Measurements from ENCODE around the gene ATL3. TPM values are rescaled to one million over a fixed set of nuclear protein-coding genes. Genes with fewer than 3 reads are reported as not detected.

ATL3 gene
- total RNA-seq, 1 experiment from 2014 or later = 24.0 TPM

DNA sequence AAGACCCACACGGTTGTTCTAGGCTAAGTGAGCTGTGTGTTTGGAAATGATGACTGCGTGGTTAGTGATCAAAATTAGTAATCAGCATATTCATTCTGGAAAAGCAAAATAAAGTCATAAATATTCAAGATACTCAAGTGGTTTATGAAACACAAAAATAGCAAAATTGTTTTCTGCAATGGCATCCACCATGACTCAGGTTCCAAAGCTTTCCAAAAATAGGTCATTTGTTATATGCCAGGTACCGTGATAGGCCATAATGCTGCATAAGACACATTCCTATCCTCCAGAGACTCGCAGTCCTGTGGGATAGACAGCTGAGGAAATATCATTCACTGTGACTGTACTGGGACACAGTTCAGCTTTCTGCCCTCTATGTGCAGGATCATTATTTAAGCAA is 2.4 kb upstream of the ATL3 start:
- H2BK20ac ChIP-seq (ENCODE audit: low read depth, low read length, poor library complexity, severe bottlenecking) = no peak overlapping the region
- H3K14ac ChIP-seq (ENCODE audit: insufficient read depth, low read length) = no peak overlapping the region
- H3K79me2 ChIP-seq (ENCODE audit: insufficient read depth, low read length) = no peaks in the 10 kb centered on the region
- H3K27ac Mint-ChIP-seq = no peak overlapping the region
- H3K4me1 Mint-ChIP-seq = peaks cover 12% of the 10 kb centered on the region in 2 experiments
- H3K9me3 Mint-ChIP-seq = peaks cover 4 to 9% of the 10 kb centered on the region in 2 experiments; a peak in 3 of 5 replicates
- H3K23ac ChIP-seq (ENCODE audit: insufficient read length, low read depth, low read length) = no peak overlapping the region
- no peaks in the 10 kb centered on the region for H3K4me1 ChIP-seq (ENCODE audit: insufficient read depth, low read length)
- H3K4ac ChIP-seq (ENCODE audit: low read depth, low read length) = no peak overlapping the region
- H3K18ac ChIP-seq (ENCODE audit: insufficient read length, low read depth, low read length) = no peak overlapping the region
- H3K36me3 Mint-ChIP-seq (ENCODE audit: insufficient read depth in 1 of 3, low read depth in 3 of 3) = peaks cover 0 to 14% (median 3%) of the 10 kb centered on the region in 3 experiments; a peak in 5 of 7 replicates
- H3K27me3 Mint-ChIP-seq (ENCODE audit: low read depth) = peaks cover 12% of the 10 kb centered on the region
- H2BK15ac ChIP-seq (ENCODE audit: low read depth, low read length) = no peak overlapping the region
- H4K20me1 ChIP-seq (ENCODE audit: control insufficient read depth, insufficient read depth, insufficient read length) = no peaks in the 10 kb centered on the region
- H3K79me1 ChIP-seq (ENCODE audit: insufficient read depth, low read depth, low read length, poor library complexity, severe bottlenecking) = peaks cover 3% of the 10 kb centered on the region
- H3K4me3 Mint-ChIP-seq = no peak overlapping the region
- H2BK120ac ChIP-seq (ENCODE audit: low read depth, low read length, poor library complexity, severe bottlenecking) = no peak overlapping the region
- no peaks in the 10 kb centered on the region for H3K27me3 ChIP-seq (ENCODE audit: insufficient read depth, low read length)
- H3K9ac ChIP-seq (ENCODE audit: extremely low read depth, insufficient read length, low read length) = no peak overlapping the region
- H4K8ac ChIP-seq (replicated peaks; ENCODE audit: insufficient read length, low read depth, low read length) = no peak overlapping the region
- no peaks in the 10 kb centered on the region for H3K9me3 ChIP-seq (ENCODE audit: control insufficient read depth, low read depth, low read length)
- no peak overlapping the region for H4K91ac ChIP-seq (ENCODE audit: insufficient read length, low read depth, low read length)
- H4K5ac ChIP-seq (ENCODE audit: insufficient read length, low read depth, low read length) = no peak overlapping the region
- H3K23me2 ChIP-seq (ENCODE audit: insufficient read length, low read depth, low read length, poor library complexity, severe bottlenecking) = peaks cover 7% of the 10 kb centered on the region
- H2BK12ac ChIP-seq (ENCODE audit: insufficient read length, low read depth, low read length) = no peak overlapping the region
- no peak overlapping the region for H3K56ac ChIP-seq (ENCODE audit: insufficient read length, low read depth, low read length)
- no peak overlapping the region for H3K4me2 ChIP-seq (ENCODE audit: insufficient read depth, insufficient read length, low read length)
- no peak overlapping the region for H3T11ph ChIP-seq (ENCODE audit: low read length)
- H3K27ac ChIP-seq (ENCODE audit: insufficient read length, low read depth, low read length) = no peak overlapping the region
- TF ChIP-seq, protein P1, sequence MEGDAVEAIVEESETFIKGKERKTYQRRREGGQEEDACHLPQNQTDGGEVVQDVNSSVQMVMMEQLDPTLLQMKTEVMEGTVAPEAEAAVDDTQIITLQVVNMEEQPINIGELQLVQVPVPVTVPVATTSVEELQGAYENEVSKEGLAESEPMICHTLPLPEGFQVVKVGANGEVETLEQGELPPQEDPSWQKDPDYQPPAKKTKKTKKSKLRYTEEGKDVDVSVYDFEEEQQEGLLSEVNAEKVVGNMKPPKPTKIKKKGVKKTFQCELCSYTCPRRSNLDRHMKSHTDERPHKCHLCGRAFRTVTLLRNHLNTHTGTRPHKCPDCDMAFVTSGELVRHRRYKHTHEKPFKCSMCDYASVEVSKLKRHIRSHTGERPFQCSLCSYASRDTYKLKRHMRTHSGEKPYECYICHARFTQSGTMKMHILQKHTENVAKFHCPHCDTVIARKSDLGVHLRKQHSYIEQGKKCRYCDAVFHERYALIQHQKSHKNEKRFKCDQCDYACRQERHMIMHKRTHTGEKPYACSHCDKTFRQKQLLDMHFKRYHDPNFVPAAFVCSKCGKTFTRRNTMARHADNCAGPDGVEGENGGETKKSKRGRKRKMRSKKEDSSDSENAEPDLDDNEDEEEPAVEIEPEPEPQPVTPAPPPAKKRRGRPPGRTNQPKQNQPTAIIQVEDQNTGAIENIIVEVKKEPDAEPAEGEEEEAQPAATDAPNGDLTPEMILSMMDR (conservative IDR thresholded peaks at IDR 0.05) = no peak
- no CpG with 5 or more reads among the region's 4 CpGs for WGBS (ENCODE audit: extremely low coverage, insufficient read length, low lambda C conversion rate)
- no peak overlapping the region for H2BK5ac ChIP-seq (ENCODE audit: insufficient read length, low read length)
- H2AFZ ChIP-seq (ENCODE audit: low read length) = no peak overlapping the region
- DNase-seq = no peak
- no peak overlapping the region for H2AK5ac ChIP-seq (ENCODE audit: insufficient read length, low read length)

Measured in H9 (cell line).